Sigmoid colon (tissue), 7 donors: Measurements from ENCODE around the gene TM4SF5. TPM values are rescaled to one million over a fixed set of nuclear protein-coding genes. Genes with fewer than 3 reads are reported as not detected.
"Not testable (repeated sequence)": the region's sequence is repeated elsewhere in the genome, so short reads cannot be mapped to it uniquely, and the experiment has no call there.

Source experiments
- DNase-seq: peaks from one replicate; pipeline ENCODE4 v3.0.0-alpha.2; 2019
- H3K27ac ChIP-seq, 4 donors: fragments of 200-600 bp; sonication (generic); one replicate each; pipeline ENCODE4 v1.5.1; 2016 to 2019; ENCODE audit warnings: mild to moderate bottlenecking in 1 of 4
- H3K27me3 ChIP-seq, 3 donors: fragments of 200-600 bp; sonication (generic); one replicate each; pipeline ENCODE4 v1.5.1; 2019; ENCODE audit warnings: mild to moderate bottlenecking in 1 of 3
- H3K36me3 ChIP-seq, 4 donors: fragments of 200-600 bp; sonication (generic); one replicate each; pipeline ENCODE4 v1.5.1; 2016 to 2019
- H3K4me1 ChIP-seq, 4 donors: fragments of 200-600 bp; sonication (generic); one replicate each; pipeline ENCODE4 v1.5.1; 2017 to 2019
- H3K4me3 ChIP-seq, 4 donors: fragments of 200-600 bp; sonication (generic); one replicate each; pipeline ENCODE4 v1.5.1; 2017 to 2019; ENCODE audit warnings: mild to moderate bottlenecking in 2 of 4, moderate library complexity in 1 of 4
- H3K9me3 ChIP-seq, 4 donors: fragments of 200-600 bp in 3 of 4; sonication (generic) in 3 of 4; one replicate each; pipeline versions ENCODE4 v1.5.1 to v1.6.1; 2013 to 2019
- CTCF ChIP-seq, 4 experiments: fragments of 450-650 bp in 3 of 4; fragments of 200-600 bp in 1 of 4; IDR thresholded peaks; one replicate each; pipeline ENCODE4 v1.5.1; 2016 to 2019; ENCODE audit warnings: antibody characterized with exemption in 4 of 4, mild to moderate bottlenecking in 3 of 4, moderate library complexity in 2 of 4
- EP300 ChIP-seq, 4 donors: sonication (generic); formaldehyde crosslinking; IDR thresholded peaks; one replicate each; pipeline ENCODE4 v1.6.1; 2017; ENCODE audit warnings: antibody characterized with exemption in 4 of 4
- POLR2A ChIP-seq, 2 donors: fragments of 450-650 bp; IDR thresholded peaks; one replicate each; pipeline ENCODE4 v1.6.1; 2016; ENCODE audit warnings: antibody characterized with exemption in 2 of 2, mild to moderate bottlenecking in 2 of 2, moderate library complexity in 2 of 2
- POLR2AphosphoS5 ChIP-seq, 4 donors: sonication (generic); formaldehyde crosslinking; IDR thresholded peaks; one replicate each; pipeline ENCODE4 v1.6.1; 2017; ENCODE audit warnings: antibody characterized with exemption in 4 of 4
- WGBS, 2 donors: extraction: QIAGEN DNeasy Blood & Tissue Kit; methylation state at CpG; one replicate each; pipeline ENCODE4 v1.1.7; 2013; 5-methylcytosine and 5-hydroxymethylcytosine counted together
- intact Hi-C: fragments of 100-400 bp; cut with DNase I; formaldehyde crosslinking; loops from one replicate; pipeline ENCODE4 v1.15.1; 2023
- polyA plus RNA-seq, 3 donors: library from polyadenylated mRNA; stranded (reverse); fragments of 200-250 nt; gene quantifications; one replicate each; pipeline ENCODE4 v1.2.3, GENCODE V29; 2013
- total RNA-seq, 4 donors: library from RNA; depleted of rRNA; stranded (reverse); fragments of >200 nt; gene quantifications; one replicate each; pipeline ENCODE4 v1.1.0, GENCODE V29; 2016
- donor health status: healthy with polysubstance abuse.
- donor health status: Bipolar disorder and iron deficiency.
- donor health status: healthy.

The TM4SF5 gene
- total and polyA plus RNA-seq, 7 donors, result 7.8 to 19.2 (median 11.1) TPM; not detected in 4

GRCh38 chr17:4827399-4827798 lies 55.7 kb downstream of the TM4SF5 start:
- Histone ChIP-seq H3K4me1 (no peaks in the 10 kb centered on the region), H3K27me3 (no peaks in the 10 kb centered on the region), H3K27ac (no peak overlapping the region), H3K4me3 (no peak overlapping the region), H3K36me3 (peaks cover 0 to 14% (median 0%) of the 10 kb centered on the region in 4 donors), H3K9me3 (no peaks in the 10 kb centered on the region)
- TF ChIP-seq POLR2AphosphoS5 (IDR thresholded peaks at IDR 0.05) (no peak), POLR2A (IDR thresholded peaks at IDR 0.05) (no peak), CTCF (IDR thresholded peaks at IDR 0.05) (no peak), EP300 (IDR thresholded peaks at IDR 0.05) (no peak)
- DNase-seq, result no peak
- WGBS, 2 donors, result 75 to 83% methylated on average over 8 of the region's 8 CpGs
- intact Hi-C loops, result no loop called here

GRCh38 chr17:4832829-4833177 lies 61.1 kb downstream of the TM4SF5 start:
- H3K4me3 ChIP-seq, result peak overlapping the region; percentile 75 to 99 (median 84)
- 0% methylated on average over 12 of the region's 17 CpGs for WGBS, 2 donors
- peaks cover 0 to 32% (median 18%) of the 10 kb centered on the region in 4 donors for H3K4me1 ChIP-seq
- DNase-seq, H3K27me3 ChIP-seq, H3K36me3 ChIP-seq, H3K9me3 ChIP-seq: not testable (repeated sequence)
- peak overlapping the region; percentile 85 to 94 (median 88) for H3K27ac ChIP-seq
- intact Hi-C loops, result loop anchor here (2.0 to 5.0 kb wide), 3 partner anchors 36 to 121 kb away; partner anchors contain the start of genes ARRB2 and PSMB6

Other genes starting within 250 kb of the TM4SF5 start
- gene MYBBP1A, start 216.5 kb upstream of the TM4SF5 start, total RNA-seq, result 10 to 100 TPM; 23.2 to 32.4 (median 27.4) TPM
- gene MYBBP1A, start 216.5 kb upstream of the TM4SF5 start, polyA plus RNA-seq, result 10 to 100 TPM in 1 of 3 donors, 1 to 10 TPM in 2; 6.6 to 44.5 (median 7.4) TPM
- gene GGT6, start 211.3 kb upstream of the TM4SF5 start, total RNA-seq, result 1 to 10 TPM in 1 of 4 donors, under 1 TPM in 1, not detected in 2; 0.71 to 3.0 TPM
- 10 to 100 TPM; 22.2 to 94.4 (median 28.4) TPM for gene GGT6, start 211.3 kb upstream of the TM4SF5 start, polyA plus RNA-seq
- gene SMTNL2, start 187.4 kb upstream of the TM4SF5 start, total RNA-seq, result 1 to 10 TPM in 3 of 4 donors, under 1 TPM in 1; 0.33 to 1.9 (median 1.6) TPM
- under 1 TPM in 2 of 3 donors, not detected in 1; 0.45 to 0.60 TPM for gene SMTNL2, start 187.4 kb upstream of the TM4SF5 start, polyA plus RNA-seq
- under 1 TPM in 3 of 4 donors, not detected in 1; 0.28 to 0.81 (median 0.36) TPM for gene ALOX15, start 130.2 kb upstream of the TM4SF5 start, total RNA-seq
- gene ALOX15, start 130.2 kb upstream of the TM4SF5 start, polyA plus RNA-seq, result under 1 TPM in 2 of 3 donors, not detected in 1; 0.60 to 0.77 TPM
- gene PELP1, start 67.7 kb upstream of the TM4SF5 start, total RNA-seq, result 10 to 100 TPM; 20.0 to 37.7 (median 26.2) TPM
- 10 to 100 TPM in 1 of 3 donors, 1 to 10 TPM in 2; 4.2 to 27.0 (median 9.9) TPM for gene PELP1, start 67.7 kb upstream of the TM4SF5 start, polyA plus RNA-seq
- 10 to 100 TPM; 22.1 to 35.7 (median 28.2) TPM for gene ARRB2, start 61.3 kb upstream of the TM4SF5 start, total RNA-seq
- gene ARRB2, start 61.3 kb upstream of the TM4SF5 start, polyA plus RNA-seq, result 10 to 100 TPM; 38.4 to 51.7 (median 39.3) TPM
- gene MED11, start 40.5 kb upstream of the TM4SF5 start, total RNA-seq, result 10 to 100 TPM; 31.1 to 43.6 (median 38.3) TPM
- gene MED11, start 40.5 kb upstream of the TM4SF5 start, polyA plus RNA-seq, result 10 to 100 TPM; 35.8 to 61.9 (median 47.4) TPM
- under 1 TPM in 3 of 4 donors, not detected in 1; 0.36 to 0.55 (median 0.49) TPM for gene ZMYND15, start 32.1 kb upstream of the TM4SF5 start, total RNA-seq
- 1 to 10 TPM in 2 of 3 donors, not detected in 1; 1.1 to 1.2 TPM for gene ZMYND15, start 32.1 kb upstream of the TM4SF5 start, polyA plus RNA-seq
- 1 to 10 TPM; 4.6 to 6.8 (median 5.3) TPM for gene CXCL16, start 32.0 kb upstream of the TM4SF5 start, total RNA-seq
- gene CXCL16, start 32.0 kb upstream of the TM4SF5 start, polyA plus RNA-seq, result 10 to 100 TPM; 21.6 to 32.8 (median 29.0) TPM
- gene VMO1, start 14.5 kb downstream of the TM4SF5 start, total RNA-seq, result 1 to 10 TPM in 3 of 4 donors, not detected in 1; 1.1 to 6.4 (median 4.1) TPM
- gene VMO1, start 14.5 kb downstream of the TM4SF5 start, polyA plus RNA-seq, result 1 to 10 TPM in 2 of 3 donors, not detected in 1; 2.2 to 4.4 TPM
- not detected for gene GLTPD2, start 17.1 kb downstream of the TM4SF5 start, total RNA-seq
- gene GLTPD2, start 17.1 kb downstream of the TM4SF5 start, polyA plus RNA-seq, result 1 to 10 TPM in 1 of 3 donors, under 1 TPM in 1, not detected in 1; 0.06 to 1.6 TPM
- 100 to 1,000 TPM; 153 to 242 (median 192) TPM for gene PSMB6, start 24.3 kb downstream of the TM4SF5 start, total RNA-seq
- gene PSMB6, start 24.3 kb downstream of the TM4SF5 start, polyA plus RNA-seq, result 100 to 1,000 TPM; 172 to 213 (median 201) TPM
- 10 to 100 TPM in 3 of 4 donors, 1 to 10 TPM in 1; 9.3 to 20.5 (median 12.3) TPM for gene PLD2, start 35.3 kb downstream of the TM4SF5 start, total RNA-seq
- 10 to 100 TPM in 1 of 3 donors, 1 to 10 TPM in 2; 6.0 to 18.0 (median 7.9) TPM for gene PLD2, start 35.3 kb downstream of the TM4SF5 start, polyA plus RNA-seq
- gene MINK1, start 61.5 kb downstream of the TM4SF5 start, total RNA-seq, result 10 to 100 TPM; 17.1 to 43.8 (median 21.0) TPM
- gene MINK1, start 61.5 kb downstream of the TM4SF5 start, polyA plus RNA-seq, result 100 to 1,000 TPM in 1 of 3 donors, 10 to 100 TPM in 2; 45.0 to 117 (median 63.8) TPM
- 1 to 10 TPM in 1 of 4 donors, under 1 TPM in 3; 0.68 to 2.8 (median 0.85) TPM for gene C17orf107, start 127.7 kb downstream of the TM4SF5 start, total RNA-seq
- 1 to 10 TPM in 1 of 3 donors, under 1 TPM in 2; under 0.01 to 1.7 (median 0.69) TPM for gene C17orf107, start 127.7 kb downstream of the TM4SF5 start, polyA plus RNA-seq
- gene CHRNE, start 131.2 kb downstream of the TM4SF5 start, total RNA-seq, result under 1 TPM in 3 of 4 donors, not detected in 1; 0.49 to 0.55 (median 0.54) TPM
- gene CHRNE, start 131.2 kb downstream of the TM4SF5 start, polyA plus RNA-seq, result under 1 TPM in 2 of 3 donors, not detected in 1; 0.46 to 0.57 TPM
- gene GP1BA, start 160.4 kb downstream of the TM4SF5 start, total RNA-seq, result not detected
- gene GP1BA, start 160.4 kb downstream of the TM4SF5 start, polyA plus RNA-seq, result 1 to 10 TPM in 1 of 3 donors, not detected in 2; 1.1 TPM
- gene SLC25A11, start 168.2 kb downstream of the TM4SF5 start, total RNA-seq, result 10 to 100 TPM; 41.0 to 60.3 (median 48.6) TPM
- 10 to 100 TPM; 57.7 to 82.8 (median 79.9) TPM for gene SLC25A11, start 168.2 kb downstream of the TM4SF5 start, polyA plus RNA-seq
- 10 to 100 TPM; 51.2 to 71.2 (median 60.3) TPM for gene RNF167, start 168.4 kb downstream of the TM4SF5 start, total RNA-seq
- gene RNF167, start 168.4 kb downstream of the TM4SF5 start, polyA plus RNA-seq, result 100 to 1,000 TPM in 1 of 3 donors, 10 to 100 TPM in 2; 45.0 to 120 (median 83.9) TPM
- 1,000 to 10,000 TPM in 1 of 4 donors, 100 to 1,000 TPM in 3; 690 to 1,141 (median 828) TPM for gene PFN1, start 176.6 kb downstream of the TM4SF5 start, total RNA-seq
- 1,000 to 10,000 TPM in 1 of 3 donors, 100 to 1,000 TPM in 2; 853 to 1,404 (median 948) TPM for gene PFN1, start 176.6 kb downstream of the TM4SF5 start, polyA plus RNA-seq
- 1 to 10 TPM; 2.5 to 9.1 (median 5.1) TPM for gene ENO3, start 179.2 kb downstream of the TM4SF5 start, total RNA-seq
- 10 to 100 TPM in 1 of 3 donors, 1 to 10 TPM in 1, under 1 TPM in 1; 0.69 to 10.3 (median 5.4) TPM for gene ENO3, start 179.2 kb downstream of the TM4SF5 start, polyA plus RNA-seq
- 10 to 100 TPM; 42.6 to 84.5 (median 72.3) TPM for gene SPAG7, start 195.9 kb downstream of the TM4SF5 start, total RNA-seq
- 10 to 100 TPM; 67.8 to 79.3 (median 73.9) TPM for gene SPAG7, start 195.9 kb downstream of the TM4SF5 start, polyA plus RNA-seq
- 10 to 100 TPM in 3 of 4 donors, 1 to 10 TPM in 1; 9.9 to 24.6 (median 21.7) TPM for gene CAMTA2, start 215.8 kb downstream of the TM4SF5 start, total RNA-seq
- 10 to 100 TPM; 35.1 to 64.5 (median 42.0) TPM for gene CAMTA2, start 215.8 kb downstream of the TM4SF5 start, polyA plus RNA-seq
- 1 to 10 TPM in 2 of 4 donors, under 1 TPM in 2; 0.36 to 3.0 (median 1.5) TPM for gene INCA1, start 225.6 kb downstream of the TM4SF5 start, total RNA-seq
- gene INCA1, start 225.6 kb downstream of the TM4SF5 start, polyA plus RNA-seq, result 1 to 10 TPM; 2.2 to 3.6 (median 2.3) TPM
- 100 to 1,000 TPM in 1 of 4 donors, 10 to 100 TPM in 3; 46.4 to 101 (median 81.0) TPM for gene KIF1C, start 226.1 kb downstream of the TM4SF5 start, total RNA-seq
- 100 to 1,000 TPM in 2 of 3 donors, 10 to 100 TPM in 1; 83.3 to 164 (median 108) TPM for gene KIF1C, start 226.1 kb downstream of the TM4SF5 start, polyA plus RNA-seq